ENCODE measurements around the gene ACTL10. TPM values are rescaled to one million over a fixed set of nuclear protein-coding genes. Genes with fewer than 3 reads are reported as not detected.

ACTL10 gene
- polyA plus RNA-seq, 3 donors, result 0.45 to 0.71 (median 0.50) TPM

Other genes with a start within 250 kb of the ACTL10 start
- gene SNTA1, start 223.2 kb upstream of the ACTL10 start, polyA plus RNA-seq (ENCODE audit: insufficient read length in 3 of 3), result 10 to 100 TPM in 2 of 3 donors, 1 to 10 TPM in 1; 10.0 to 13.8 (median 11.7) TPM
- gene CBFA2T2, start 176.8 kb upstream of the ACTL10 start, polyA plus RNA-seq (ENCODE audit: insufficient read length in 3 of 3), result 10 to 100 TPM; 22.6 to 35.2 (median 30.1) TPM
- under 1 TPM; 0.26 to 0.49 (median 0.43) TPM for gene C20orf144, start 4.6 kb upstream of the ACTL10 start, polyA plus RNA-seq (ENCODE audit: insufficient read length in 3 of 3)
- 10 to 100 TPM; 17.2 to 23.2 (median 19.2) TPM for gene NECAB3, start 7.5 kb downstream of the ACTL10 start, polyA plus RNA-seq (ENCODE audit: insufficient read length in 3 of 3)
- 10 to 100 TPM; 12.1 to 14.6 (median 14.3) TPM for gene E2F1, start 19.4 kb downstream of the ACTL10 start, polyA plus RNA-seq (ENCODE audit: insufficient read length in 3 of 3)
- 10 to 100 TPM in 1 of 3 donors, 1 to 10 TPM in 2; 8.1 to 11.8 (median 8.9) TPM for gene PXMP4, start 53.4 kb downstream of the ACTL10 start, polyA plus RNA-seq (ENCODE audit: insufficient read length in 3 of 3)
- 1 to 10 TPM; 3.3 to 4.4 (median 4.4) TPM for gene ZNF341, start 65.1 kb downstream of the ACTL10 start, polyA plus RNA-seq (ENCODE audit: insufficient read length in 3 of 3)
- gene CHMP4B, start 144.4 kb downstream of the ACTL10 start, polyA plus RNA-seq (ENCODE audit: insufficient read length in 3 of 3), result 100 to 1,000 TPM in 1 of 3 donors, 10 to 100 TPM in 2; 96.0 to 119 (median 99.3) TPM